HG03558 (cell line): ENCODE results near the gene ZMAT5.
"Not testable (repeated sequence)": the region's sequence is repeated elsewhere in the genome, so short reads cannot be mapped to it uniquely, and the experiment has no call there.

Experiments used
- ATAC-seq: cut with Tn5 transposase; IDR thresholded peaks from one replicate; pipeline ENCODE4 v1.9.1; 2021; ENCODE audit warnings: moderate number of reproducible peaks; ENCODE audit not compliant: unreplicated experiment; ENCODE audit errors: extremely low read depth

Gene ZMAT5

GRCh38 chr22:29755889-29756288, 10.9 kb downstream of the ZMAT5 start:
- ATAC-seq, result no peak

GRCh38 chr22:29754658-29755395, 12.0 kb downstream of the ZMAT5 start:
- ATAC-seq, result not testable (repeated sequence)

GRCh38 chr22:29753808-29754657, 12.8 kb downstream of the ZMAT5 start:
- no peak for ATAC-seq

- ATAC-seq, result no peak
Observed at GRCh38 chr22:29751669-29752068, 15.1 kb downstream of the ZMAT5 start.

GRCh38 chr22:29750559-29751538, 16.0 kb downstream of the ZMAT5 start:
- ATAC-seq, result no peak

GRCh38 chr22:29750029-29750428, 16.8 kb downstream of the ZMAT5 start:
- no peak for ATAC-seq

- ATAC-seq, result no peak
Observed at GRCh38 chr22:29748248-29748893, 18.4 kb downstream of the ZMAT5 start.

GRCh38 chr22:29747832-29748231, 19.0 kb downstream of the ZMAT5 start:
- ATAC-seq, result no peak

GRCh38 chr22:29744902-29745301, 21.9 kb downstream of the ZMAT5 start:
- no peak for ATAC-seq

GRCh38 chr22:29742326-29742725, 24.5 kb downstream of the ZMAT5 start:
- no peak for ATAC-seq

GRCh38 chr22:29741926-29742325, 24.9 kb downstream of the ZMAT5 start:
- ATAC-seq, result no peak

- ATAC-seq, result no peak
Observed at GRCh38 chr22:29740216-29740615, 26.6 kb downstream of the ZMAT5 start.

- no peak for ATAC-seq
Observed at GRCh38 chr22:29739346-29739875, 27.4 kb downstream of the ZMAT5 start.

GRCh38 chr22:29738118-29738815, 28.5 kb downstream of the ZMAT5 start:
- no peak for ATAC-seq

GRCh38 chr22:29737251-29738117, 29.3 kb downstream of the ZMAT5 start:
- no peak for ATAC-seq

GRCh38 chr22:29735416-29735815, 31.4 kb downstream of the ZMAT5 start:
- ATAC-seq, result no peak

GRCh38 chr22:29734838-29735237, 32.0 kb downstream of the ZMAT5 start:
- ATAC-seq, result no peak

GRCh38 chr22:29734406-29734805, 32.4 kb downstream of the ZMAT5 start:
- no peak for ATAC-seq
